Pulmonary artery endothelial cell (primary cell): Measurements from ENCODE around the gene ABTB1. TPM values are rescaled to one million over a fixed set of nuclear protein-coding genes. Genes with fewer than 3 reads are reported as not detected.
"Not testable (repeated sequence)": the region's sequence is repeated elsewhere in the genome, so short reads cannot be mapped to it uniquely, and the experiment has no call there.

Source experiments
- DNase-seq: peaks from one replicate; pipeline ENCODE4 v3.0.0-alpha.2; 2011; ENCODE audit warnings: low read depth, low spot score
- total RNA-seq: library from RNA; depleted of rRNA; stranded (reverse); fragments of >200 nt; gene quantifications from 2 replicates; pipeline ENCODE4 v1.2.3, GENCODE V29; 2014

ABTB1 gene
- total RNA-seq, 1 donor from 2014 or later: 5.8 TPM

DNA sequence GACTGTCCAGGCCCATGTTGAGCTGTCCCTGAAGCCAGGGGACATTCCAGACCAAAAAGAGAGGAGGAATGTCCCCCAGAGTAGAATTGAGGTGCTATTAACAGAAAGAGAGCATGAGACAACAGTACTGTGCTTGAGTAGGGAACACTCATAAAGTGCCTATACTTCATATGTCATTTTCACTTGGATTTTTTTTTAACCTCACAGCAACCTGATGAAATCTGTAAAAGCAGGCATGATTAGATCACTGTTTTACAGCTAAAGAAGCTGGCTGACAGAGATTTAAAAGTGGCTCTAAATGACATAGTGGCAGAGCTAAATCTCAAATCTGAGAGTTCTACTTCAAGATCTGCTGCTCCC is 24.9 kb upstream of the ABTB1 start:
- no peak for DNase-seq

DNA sequence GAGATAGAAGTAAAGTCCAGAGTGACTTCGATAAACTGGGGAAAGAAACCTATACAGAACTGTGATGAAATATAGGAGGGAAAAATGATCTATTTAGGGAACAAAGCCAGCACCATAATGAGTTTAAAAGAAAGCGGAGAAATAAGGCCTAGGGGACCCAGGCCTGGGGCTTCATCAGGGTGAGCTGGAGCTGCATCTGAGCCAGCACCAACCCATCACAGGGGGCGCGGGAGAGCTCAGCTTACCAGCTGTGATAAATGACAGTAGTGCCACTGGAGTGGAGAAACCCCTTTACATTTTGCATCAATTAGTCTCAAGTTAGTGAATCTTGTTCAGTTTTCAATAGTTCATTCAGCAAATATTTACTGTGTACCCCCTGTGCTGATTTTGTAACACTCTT is 22.5 kb upstream of the ABTB1 start:
- no peak for DNase-seq

GRCh38 chr3:127651516-127652172 is 21.1 kb upstream of the ABTB1 start:
- DNase-seq: no peak

DNA sequence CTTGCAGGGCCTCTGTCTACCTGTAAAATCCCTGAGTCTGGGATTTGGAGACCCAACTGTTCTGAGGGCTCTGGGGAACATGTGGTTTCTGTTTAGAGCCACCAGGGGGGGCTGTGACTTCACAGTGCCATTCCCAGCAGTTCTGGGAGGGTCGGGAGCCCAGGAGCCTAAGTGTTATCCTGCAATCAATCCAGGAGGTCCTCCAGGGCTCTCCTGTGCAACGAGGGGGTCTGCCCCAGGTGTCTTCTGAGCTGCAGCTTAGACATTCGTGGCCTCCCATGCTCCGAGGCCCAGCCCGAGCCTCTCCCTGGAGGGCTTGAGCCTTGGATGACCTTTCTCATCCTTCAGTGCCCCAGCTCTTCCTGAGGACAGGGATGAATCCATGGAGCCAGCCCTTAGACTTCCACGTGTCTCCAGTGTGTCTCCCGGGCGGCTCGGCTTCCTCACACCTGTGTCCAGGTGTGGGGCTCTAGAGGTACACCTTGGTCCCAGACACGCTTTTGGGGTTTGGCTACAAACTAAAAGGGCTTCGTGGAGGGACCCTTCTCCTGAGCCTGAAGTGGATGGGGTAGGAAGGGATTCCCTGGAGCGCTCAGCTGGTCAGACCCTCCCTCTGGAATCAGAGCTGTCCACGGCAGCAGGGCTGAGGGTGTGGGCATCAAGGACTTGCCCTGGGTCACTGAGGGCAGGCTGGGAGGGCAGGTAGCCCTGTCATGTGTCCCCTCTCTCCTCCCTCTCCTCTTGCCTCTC is 20.3 kb upstream of the ABTB1 start:
- DNase-seq: no peak

DNA sequence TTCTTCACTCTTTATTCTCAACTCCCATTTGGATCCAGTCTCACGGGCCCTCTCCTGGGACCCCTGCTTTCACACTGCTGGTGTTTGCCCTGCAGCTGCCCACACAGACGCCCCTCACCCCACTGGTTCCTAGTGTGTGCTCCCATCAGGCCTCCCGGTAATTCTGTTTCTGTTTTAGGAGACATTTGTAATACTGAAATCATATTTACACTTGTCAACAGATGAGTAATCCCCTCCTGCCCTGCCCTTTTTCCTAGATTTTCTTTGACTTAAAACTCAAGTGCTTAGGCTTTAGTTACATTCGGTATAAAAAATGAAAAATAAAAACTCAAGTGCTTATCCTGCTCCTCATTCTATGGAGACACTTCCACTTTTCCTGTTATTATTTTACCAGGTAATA is 18.4 kb upstream of the ABTB1 start:
- no peak for DNase-seq

GRCh38 chr3:127654993-127655392 is 17.8 kb upstream of the ABTB1 start:
- DNase-seq: not testable (repeated sequence)

- DNase-seq: no peak
Measured at GRCh38 chr3:127655641-127656040, 17.1 kb upstream of the ABTB1 start.

DNA sequence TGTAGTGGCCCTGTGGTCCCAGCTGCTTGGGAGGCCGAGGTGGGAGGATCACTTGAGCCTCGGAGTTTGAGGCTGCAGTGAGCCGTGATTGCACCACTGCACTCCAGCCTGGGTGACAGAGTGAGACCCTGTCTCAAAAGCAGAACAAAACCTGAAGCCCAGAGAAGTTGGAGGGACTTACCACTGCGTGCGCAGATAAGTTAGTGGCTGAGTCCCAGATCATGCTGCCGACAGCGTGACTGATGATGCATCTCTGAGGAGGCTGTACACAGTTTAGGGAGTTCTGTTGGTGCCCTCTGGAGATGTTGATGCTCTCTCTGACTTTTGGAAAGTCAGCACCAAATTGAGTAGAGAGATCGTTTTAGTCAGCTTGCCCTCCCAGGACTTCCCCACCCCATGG is 15.8 kb upstream of the ABTB1 start:
- DNase-seq: no peak

- no peak for DNase-seq
Measured at GRCh38 chr3:127658234-127658633, 14.5 kb upstream of the ABTB1 start.

DNA sequence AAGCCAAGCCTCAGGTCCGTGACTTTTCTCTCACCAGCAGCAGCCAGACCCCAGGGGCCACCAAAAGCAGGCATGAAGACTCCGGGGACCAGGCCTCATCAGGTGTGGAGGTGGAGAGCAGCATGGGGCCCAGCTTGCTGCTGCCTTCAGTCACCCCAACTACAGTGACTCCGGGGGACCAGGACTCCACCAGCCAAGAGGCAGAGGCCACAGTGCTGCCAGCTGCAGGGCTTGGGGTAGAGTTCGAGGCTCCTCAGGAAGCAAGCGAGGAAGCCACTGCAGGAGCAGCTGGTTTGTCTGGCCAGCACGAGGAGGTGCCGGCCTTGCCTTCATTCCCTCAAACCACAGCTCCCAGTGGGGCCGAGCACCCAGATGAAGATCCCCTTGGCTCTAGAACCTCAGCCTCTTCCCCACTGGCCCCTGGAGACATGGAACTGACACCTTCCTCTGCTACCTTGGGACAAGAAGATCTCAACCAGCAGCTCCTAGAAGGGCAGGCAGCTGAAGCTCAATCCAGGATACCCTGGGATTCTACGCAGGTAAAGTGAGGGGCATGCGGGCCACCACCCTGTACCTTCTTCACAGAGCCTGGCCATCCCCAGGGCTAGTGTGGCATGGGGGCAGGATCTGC is 12.0 kb upstream of the ABTB1 start:
- no peak for DNase-seq

- DNase-seq: no peak
Measured at GRCh38 chr3:127661600-127661999, 11.2 kb upstream of the ABTB1 start.

- DNase-seq: no peak
Measured at GRCh38 chr3:127662001-127662469, 10.7 kb upstream of the ABTB1 start.

DNA sequence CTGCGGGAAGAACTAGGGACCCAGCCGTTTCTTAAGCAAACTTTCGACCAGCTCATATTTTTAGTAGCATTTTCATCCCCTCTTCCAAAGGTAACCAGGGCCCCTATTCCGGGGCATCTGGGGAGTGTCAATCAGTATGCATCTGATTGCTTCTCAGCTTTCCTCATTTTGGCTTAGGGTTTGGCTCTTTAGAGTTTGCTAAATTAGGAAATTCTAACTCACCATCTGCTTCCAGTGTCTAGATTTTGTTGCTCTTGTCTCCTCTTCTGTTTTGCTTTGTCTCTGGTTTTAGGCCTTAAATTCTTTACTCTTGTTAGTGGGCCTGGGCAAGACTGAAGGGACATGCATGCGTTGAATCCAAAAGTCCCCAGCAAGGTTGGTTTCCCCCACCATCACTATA is 9.6 kb upstream of the ABTB1 start:
- DNase-seq: no peak

- DNase-seq: no peak
Measured at GRCh38 chr3:127665165-127665564, 7.6 kb upstream of the ABTB1 start.

GRCh38 chr3:127665586-127665985 is 7.2 kb upstream of the ABTB1 start:
- DNase-seq: no peak

- no peak for DNase-seq
Measured at GRCh38 chr3:127666676-127667075, 6.1 kb upstream of the ABTB1 start.

DNA sequence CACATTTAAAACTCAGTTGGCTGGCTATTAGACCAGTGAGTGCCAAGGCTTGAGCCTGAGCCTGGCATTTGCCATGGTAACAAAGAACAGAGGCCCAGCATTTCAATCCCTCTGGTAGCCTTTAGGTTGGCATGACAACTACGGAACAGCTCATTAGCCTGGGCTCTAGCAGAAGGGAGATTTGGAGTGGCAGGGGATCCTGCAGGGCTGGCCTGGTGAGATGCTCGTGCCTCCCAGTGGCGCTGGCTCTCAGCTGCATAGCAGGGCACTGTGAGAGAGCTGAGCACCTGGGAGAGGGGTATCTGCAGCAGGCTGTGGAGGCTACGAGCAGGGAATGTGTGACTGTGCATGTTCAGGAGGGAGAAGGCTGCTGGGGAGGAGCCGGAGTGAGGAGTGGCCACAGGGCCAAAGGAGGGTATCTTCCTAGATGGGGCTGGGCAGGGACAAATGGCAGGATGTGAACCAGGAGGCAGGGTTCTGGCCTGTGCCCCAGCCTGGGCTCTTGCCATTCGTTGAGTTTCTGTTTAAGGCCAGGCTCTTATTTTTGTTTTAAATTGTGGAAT is 5.6 kb upstream of the ABTB1 start:
- no peak for DNase-seq

DNA sequence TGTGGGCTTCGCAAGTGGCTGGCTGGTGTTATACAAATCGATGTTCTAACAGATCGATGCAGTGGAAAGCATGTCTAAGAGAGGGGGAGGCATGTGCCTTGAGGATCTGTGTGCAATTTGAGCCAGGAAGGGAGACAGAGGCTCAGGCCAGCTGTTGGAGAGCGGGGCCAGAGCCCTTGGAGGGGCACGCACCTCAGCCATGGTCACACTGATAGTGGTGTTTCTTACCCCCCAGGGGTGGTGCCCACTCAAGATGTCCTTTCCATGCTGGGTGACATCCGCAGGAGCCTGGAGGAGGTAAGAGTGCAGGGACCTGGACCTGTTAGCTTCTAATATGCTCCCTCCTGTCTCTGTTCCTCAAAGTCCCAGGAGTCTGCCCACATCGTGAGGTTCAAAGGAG is 3.8 kb upstream of the ABTB1 start:
- no peak for DNase-seq

DNA sequence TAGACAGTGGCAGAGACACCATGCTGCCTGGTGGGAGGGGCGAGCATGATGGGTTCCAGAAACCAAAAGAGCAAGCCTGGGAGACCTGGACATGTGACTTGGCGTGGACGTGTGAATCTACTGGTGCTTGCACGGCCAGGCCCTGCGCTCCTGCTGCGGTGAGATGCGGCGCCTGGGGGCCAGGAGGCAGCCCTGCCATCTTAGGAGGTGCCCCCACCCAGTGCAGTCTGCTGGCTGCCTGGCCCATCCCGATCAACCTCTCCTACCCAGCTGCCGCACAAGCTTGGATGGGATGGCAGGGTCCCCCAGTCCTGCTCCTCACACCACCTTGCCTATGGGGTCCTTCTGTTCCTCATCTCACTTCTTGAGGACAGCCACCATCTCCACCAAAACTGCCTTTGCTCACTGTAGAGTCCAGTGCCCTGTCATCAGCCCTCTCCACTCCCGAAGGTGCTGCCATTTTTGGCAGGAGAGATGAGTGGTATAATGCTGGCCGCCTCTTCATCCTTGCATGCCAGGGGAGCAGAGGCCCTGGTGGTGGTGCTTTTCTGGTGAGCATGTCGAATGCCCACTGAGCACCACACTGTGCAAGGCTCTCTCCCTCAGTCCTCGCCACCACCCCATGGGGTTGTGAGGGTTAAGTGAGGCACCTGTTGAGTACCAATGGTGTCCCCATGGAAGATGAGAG is 3.1 kb upstream of the ABTB1 start:
- DNase-seq: no peak

- no peak for DNase-seq
Measured at GRCh38 chr3:127670229-127670559, 2.6 kb upstream of the ABTB1 start.

- DNase-seq: no peak
Measured at GRCh38 chr3:127670761-127671522, 1.8 kb upstream of the ABTB1 start.
